CD14-positive monocyte (primary cell): ENCODE results near the gene ARID3C. TPM values are rescaled to one million over a fixed set of nuclear protein-coding genes. Genes with fewer than 3 reads are reported as not detected.

ENCODE experiments used
- DNase-seq, 3 donors: peaks; one replicate each; pipeline ENCODE4 v3.0.0-alpha.2; 2011 to 2022
- H2AFZ ChIP-seq: 2 replicates; pipeline ENCODE4 v1.6.0; 2012; ENCODE audit warnings: mild to moderate bottlenecking, low read depth, low read length, inconsistent platforms; ENCODE audit not compliant: insufficient read depth, poor library complexity, severe bottlenecking
- H3K27ac ChIP-seq, 2 donors: 1 replicate in 1 of 2; 2 replicates in 1 of 2; pipeline ENCODE4 v1.5.1; 2012 to 2013; ENCODE audit warnings: low read length in 2 of 2, control low read depth in 1 of 2, inconsistent platforms in 1 of 2, low read depth in 1 of 2, mild to moderate bottlenecking in 1 of 2
- H3K27me3 ChIP-seq, 2 donors: one replicate each; pipeline versions ENCODE4 v1.6.0 to v1.6.1; 2011 to 2013; ENCODE audit warnings: low read length in 2 of 2; ENCODE audit not compliant: control insufficient read depth in 2 of 2, insufficient read depth in 2 of 2
- H3K36me3 ChIP-seq, 2 donors: replicated peaks in 1 of 2; 1 replicate in 1 of 2; 2 replicates in 1 of 2; pipeline versions ENCODE4 v1.5.1 to v1.6.1; 2012 to 2013; ENCODE audit warnings: low read length in 2 of 2, control low read depth in 1 of 2, inconsistent platforms in 1 of 2, mild to moderate bottlenecking in 1 of 2; ENCODE audit not compliant: insufficient read depth in 2 of 2, control insufficient read depth in 1 of 2
- H3K4me1 ChIP-seq, 2 donors: 1 replicate in 1 of 2; 2 replicates in 1 of 2; pipeline versions ENCODE4 v1.5.1 to v1.6.1; 2012 to 2013; ENCODE audit warnings: low read length in 2 of 2, control low read depth in 1 of 2, inconsistent platforms in 1 of 2, mild to moderate bottlenecking in 1 of 2, moderate library complexity in 1 of 2; ENCODE audit not compliant: insufficient read depth in 2 of 2, control insufficient read depth in 1 of 2
- H3K4me2 ChIP-seq: replicated peaks from 2 replicates; pipeline ENCODE3; 2012; ENCODE audit warnings: low read length, moderate library complexity, mild to moderate bottlenecking; ENCODE audit not compliant: poor library complexity, severe bottlenecking; ENCODE audit errors: extremely low read depth
- H3K4me3 ChIP-seq, 3 experiments: fragments of 200-600 bp in 1 of 3; sonication (generic) in 1 of 3; replicated peaks in 1 of 3; 1 replicate in 2 of 3; 2 replicates in 1 of 3; pipeline ENCODE4 v1.5.1; 2011 to 2013; ENCODE audit warnings: low read length in 3 of 3, mild to moderate bottlenecking in 3 of 3, control low read depth in 2 of 3, low read depth in 2 of 3, inconsistent platforms in 1 of 3, moderate library complexity in 1 of 3
- H3K79me2 ChIP-seq: 2 replicates; pipeline ENCODE4 v1.6.0; 2012; ENCODE audit warnings: mild to moderate bottlenecking, control low read depth, inconsistent platforms, low read length, moderate library complexity; ENCODE audit not compliant: insufficient read depth
- H3K9ac ChIP-seq: 2 replicates; pipeline ENCODE4 v1.6.0; 2017; ENCODE audit warnings: low read length, mild to moderate bottlenecking; ENCODE audit not compliant: insufficient read depth, poor library complexity, severe bottlenecking
- H3K9me3 ChIP-seq, 2 donors: replicated peaks in 1 of 2; 1 replicate in 1 of 2; 2 replicates in 1 of 2; pipeline versions ENCODE4 v1.5.1 to v1.6.1; 2012 to 2013; ENCODE audit warnings: low read length in 2 of 2, control low read depth in 1 of 2; ENCODE audit not compliant: control insufficient read depth in 1 of 2, insufficient read depth in 1 of 2
- H4K20me1 ChIP-seq: 2 replicates; pipeline ENCODE4 v1.6.0; 2012; ENCODE audit warnings: mild to moderate bottlenecking, low read length, control low read depth, moderate library complexity; ENCODE audit not compliant: insufficient read depth
- H3K27ac Mint-ChIP-seq, 7 donors: one replicate each; pipeline ENCODE4 v1.8.0; 2020; ENCODE audit warnings: mild to moderate bottlenecking in 7 of 7, mixed read lengths in 7 of 7, moderate library complexity in 6 of 7, inconsistent platforms in 2 of 7
- H3K27me3 Mint-ChIP-seq, 3 donors: one replicate each; pipeline ENCODE4 v1.8.0; 2021 to 2022; ENCODE audit warnings: low read depth in 3 of 3, mild to moderate bottlenecking in 3 of 3, mixed read lengths in 3 of 3, moderate library complexity in 3 of 3, inconsistent platforms in 1 of 3
- H3K36me3 Mint-ChIP-seq, 2 donors: one replicate each; pipeline ENCODE4 v1.8.0; 2020; ENCODE audit warnings: mixed read lengths in 2 of 2, inconsistent platforms in 1 of 2, mild to moderate bottlenecking in 1 of 2
- H3K4me1 Mint-ChIP-seq: one replicate; pipeline ENCODE4 v1.8.0; 2020; ENCODE audit warnings: mild to moderate bottlenecking, mixed read lengths
- H3K4me3 Mint-ChIP-seq, 2 donors: one replicate each; pipeline ENCODE4 v1.8.0; 2020; ENCODE audit warnings: mild to moderate bottlenecking in 2 of 2, mixed read lengths in 2 of 2, moderate library complexity in 1 of 2
- H3K9me3 Mint-ChIP-seq, 7 donors: one replicate each; pipeline ENCODE4 v1.8.0; 2020 to 2022; ENCODE audit warnings: mixed read lengths in 7 of 7, mild to moderate bottlenecking in 6 of 7, moderate library complexity in 6 of 7, inconsistent platforms in 2 of 7
- WGBS: methylation state at CpG from one replicate; pipeline ENCODE4 v1.1.5; 2013; ENCODE audit warnings: missing lambda C conversion rate; ENCODE audit not compliant: insufficient coverage; 5-methylcytosine and 5-hydroxymethylcytosine counted together
- intact Hi-C, 2 donors: fragments of 100-400 bp; cut with micrococcal nuclease; formaldehyde crosslinking; loops; one replicate each; pipeline versions ENCODE4 v1.15.0 to v1.15.1; 2023
- polyA plus RNA-seq, 3 donors: library from polyadenylated mRNA; depleted of rRNA in 1 of 3; unstranded in 2 of 3; stranded (reverse) in 1 of 3; fragments of 300-500 nt in 2 of 3; fragments of >200 nt in 1 of 3; fragmentation: Illumina TruSeq in 2 of 3; gene quantifications; 1 replicate in 2 of 3; 2 replicates in 1 of 3; pipeline ENCODE4 v1.2.3, GENCODE V29; 2012 to 2021
- TF ChIP-seq, protein P1 (sequence below): fragments of 200-600 bp; IDR thresholded peaks from one replicate; pipeline ENCODE4 v1.8.0; 2022; ENCODE audit warnings: antibody characterized with exemption, mild to moderate bottlenecking

Gene ARID3C
- polyA plus RNA-seq, 3 donors = not detected

DNA sequence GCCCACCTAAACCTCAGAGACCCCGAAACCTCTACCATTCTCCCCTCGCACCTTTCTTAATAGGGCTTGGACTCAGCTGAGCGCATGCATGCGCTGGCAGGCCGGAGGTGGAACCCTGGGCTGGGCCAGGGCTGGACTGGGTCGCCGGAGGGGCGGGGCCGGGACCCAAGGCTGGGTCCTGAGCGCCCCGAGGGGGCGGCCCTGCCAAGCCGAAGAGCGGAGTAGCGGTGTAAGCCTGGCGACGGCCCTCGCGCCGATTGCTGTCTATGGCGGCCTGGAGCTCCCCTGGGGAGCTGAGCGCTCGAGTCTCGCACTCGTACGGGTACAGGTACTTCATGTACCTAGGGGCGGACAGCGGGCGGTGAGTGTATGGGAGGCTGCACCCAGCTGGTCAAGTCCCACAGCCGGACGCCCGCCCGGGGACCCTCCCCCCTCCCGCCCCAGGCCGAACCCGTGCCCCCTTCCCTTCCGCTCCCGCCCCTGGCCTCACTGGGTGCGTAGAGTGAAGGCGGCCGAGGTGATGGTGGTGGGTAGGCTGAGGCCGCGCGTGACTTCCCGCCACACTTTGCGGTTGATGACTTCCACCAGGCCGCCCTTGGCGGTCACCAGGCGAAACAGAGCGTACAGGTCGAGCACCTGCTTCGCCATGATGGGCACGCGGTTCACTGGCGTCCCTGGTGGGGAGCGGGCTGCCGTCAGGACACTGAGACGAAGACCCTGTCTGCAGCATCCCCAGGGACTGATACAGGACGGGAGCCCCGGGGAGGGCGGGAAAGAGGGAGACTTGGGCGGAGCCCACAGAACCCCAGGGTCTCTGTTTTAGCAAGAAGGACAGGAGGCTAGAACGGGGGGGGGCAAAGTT is 5.3 kb downstream of the ARID3C start:
- 5% methylated on average over 49 of the region's 63 CpGs for WGBS
- peaks cover 14 to 23% of the 10 kb centered on the region in 2 donors for H3K4me1 ChIP-seq
- no peak overlapping the region for H2AFZ ChIP-seq
- peaks cover 0 to 42% of the 10 kb centered on the region in 2 donors for H3K9me3 ChIP-seq
- peaks cover 29% of the 10 kb centered on the region for H3K4me1 Mint-ChIP-seq
- no peak overlapping the region for H3K4me2 ChIP-seq
- H3K9ac ChIP-seq = no peak overlapping the region
- peaks cover 3 to 40% (median 20%) of the 10 kb centered on the region in 7 donors for H3K9me3 Mint-ChIP-seq
- no peak overlapping the region for H3K27ac Mint-ChIP-seq
- TF ChIP-seq, protein P1, sequence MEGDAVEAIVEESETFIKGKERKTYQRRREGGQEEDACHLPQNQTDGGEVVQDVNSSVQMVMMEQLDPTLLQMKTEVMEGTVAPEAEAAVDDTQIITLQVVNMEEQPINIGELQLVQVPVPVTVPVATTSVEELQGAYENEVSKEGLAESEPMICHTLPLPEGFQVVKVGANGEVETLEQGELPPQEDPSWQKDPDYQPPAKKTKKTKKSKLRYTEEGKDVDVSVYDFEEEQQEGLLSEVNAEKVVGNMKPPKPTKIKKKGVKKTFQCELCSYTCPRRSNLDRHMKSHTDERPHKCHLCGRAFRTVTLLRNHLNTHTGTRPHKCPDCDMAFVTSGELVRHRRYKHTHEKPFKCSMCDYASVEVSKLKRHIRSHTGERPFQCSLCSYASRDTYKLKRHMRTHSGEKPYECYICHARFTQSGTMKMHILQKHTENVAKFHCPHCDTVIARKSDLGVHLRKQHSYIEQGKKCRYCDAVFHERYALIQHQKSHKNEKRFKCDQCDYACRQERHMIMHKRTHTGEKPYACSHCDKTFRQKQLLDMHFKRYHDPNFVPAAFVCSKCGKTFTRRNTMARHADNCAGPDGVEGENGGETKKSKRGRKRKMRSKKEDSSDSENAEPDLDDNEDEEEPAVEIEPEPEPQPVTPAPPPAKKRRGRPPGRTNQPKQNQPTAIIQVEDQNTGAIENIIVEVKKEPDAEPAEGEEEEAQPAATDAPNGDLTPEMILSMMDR = no peak
- intact Hi-C loops = no loop called here
- peaks cover 76 to 77% (median 77%) of the 10 kb centered on the region in 3 donors for H3K27me3 Mint-ChIP-seq
- H3K27ac ChIP-seq = no peak overlapping the region
- H3K4me3 Mint-ChIP-seq = peak overlapping the region; percentile 24 to 89
- H3K36me3 Mint-ChIP-seq = peaks cover 2 to 20% of the 10 kb centered on the region in 2 donors
- H3K27me3 ChIP-seq = peaks cover 65 to 72% of the 10 kb centered on the region in 2 donors
- H3K4me3 ChIP-seq = no peak overlapping the region
- H3K36me3 ChIP-seq = peaks cover 0 to 2% of the 10 kb centered on the region in 2 donors
- peak in 1 of 3 donors; percentile 17 for DNase-seq
- no peaks in the 10 kb centered on the region for H4K20me1 ChIP-seq
- peaks cover 10% of the 10 kb centered on the region for H3K79me2 ChIP-seq

DNA sequence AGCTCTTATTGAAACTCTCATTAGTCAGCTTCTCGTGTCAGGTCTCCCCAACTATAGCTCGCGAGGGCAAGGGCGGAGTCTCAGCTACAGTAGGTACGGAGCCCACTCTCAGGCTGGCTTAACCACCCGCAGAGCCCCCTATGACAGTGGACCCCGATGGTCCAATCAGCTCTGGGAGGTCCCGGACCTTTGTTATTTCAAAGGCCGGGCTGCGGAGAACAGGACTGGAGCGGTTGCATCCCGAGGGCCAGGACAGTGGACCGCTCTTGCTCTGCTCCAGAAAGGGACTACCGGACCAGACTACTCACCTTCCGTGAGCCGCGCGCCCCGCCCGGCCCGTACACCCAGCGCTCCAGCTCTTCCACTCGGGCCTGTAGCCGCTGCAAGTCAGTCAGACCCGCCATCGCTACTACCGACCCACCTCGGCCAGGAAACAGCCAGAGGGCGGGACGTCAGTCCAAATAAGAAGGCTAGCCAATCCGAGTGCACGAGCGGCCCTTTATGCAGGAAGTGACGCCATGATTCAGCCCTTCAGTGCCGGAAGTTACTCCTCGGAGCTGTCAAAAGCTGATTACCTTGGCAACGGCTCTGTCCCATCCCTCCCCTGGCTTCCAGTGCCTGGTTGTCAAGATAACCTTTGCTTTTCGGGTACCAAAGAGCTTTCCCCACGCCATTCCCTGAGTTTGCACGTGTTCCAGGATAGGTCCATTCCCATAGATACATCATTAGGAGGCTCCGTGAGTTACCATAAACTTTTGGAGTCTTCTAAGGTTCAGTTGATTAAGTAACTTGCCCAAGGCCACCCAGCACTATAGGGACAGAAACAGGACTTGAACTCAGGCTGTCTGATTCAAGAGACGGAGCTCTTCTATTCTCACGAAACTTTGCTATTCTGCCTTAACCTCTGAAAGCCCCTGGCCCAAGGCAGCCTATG is 8.5 kb downstream of the ARID3C start, which contains the start of gene DCTN3:
DCTN3 (minus strand) TSS at position 435 of the 934 bp plus-strand sequence; CDS start at position 404, 31 bp downstream.
- peak within 1 kb of the TSS; percentile 84 to 93 (median 88) for H3K27ac Mint-ChIP-seq
- peaks cover 0 to 30% of the 10 kb centered on the region in 2 donors for H3K9me3 ChIP-seq
- H4K20me1 ChIP-seq = no peaks in the 10 kb centered on the region
- peak within 1 kb of the TSS; percentile 93 for H3K4me2 ChIP-seq
- TF ChIP-seq, protein P1 = no peak
- H3K36me3 ChIP-seq = peaks cover 28 to 35% of the 10 kb centered on the region in 2 donors
- peaks cover 32 to 39% of the 10 kb centered on the region in 2 donors for H3K27me3 ChIP-seq
- peaks cover 3 to 29% (median 20%) of the 10 kb centered on the region in 7 donors for H3K9me3 Mint-ChIP-seq
- H3K27ac ChIP-seq = peak within 1 kb of the TSS; percentile 32 to 78
- peak within 1 kb of the TSS; percentile 96 for H2AFZ ChIP-seq
- peak within 1 kb of the TSS; percentile 68 to 88 (median 86) for H3K4me3 ChIP-seq
- H3K4me1 Mint-ChIP-seq = peaks cover 23% of the 10 kb centered on the region
- peaks cover 14 to 20% of the 10 kb centered on the region in 2 donors for H3K4me1 ChIP-seq
- peaks cover 34 to 44% of the 10 kb centered on the region in 2 donors for H3K36me3 Mint-ChIP-seq
- intact Hi-C loops = no loop called here
- peaks cover 10% of the 10 kb centered on the region for H3K79me2 ChIP-seq
- under 1% methylated on average over 40 of the region's 43 CpGs for WGBS
- H3K4me3 Mint-ChIP-seq = peak within 1 kb of the TSS; percentile 89 to 97
- peak; percentile 92 to 98 (median 94) for DNase-seq
- peaks cover 44% of the 10 kb centered on the region in 3 donors for H3K27me3 Mint-ChIP-seq
- H3K9ac ChIP-seq = peak within 1 kb of the TSS; percentile 80
